Brain pericyte (primary cell): ENCODE results near the gene ITPK1.

Source experiments
- DNase-seq: peaks from one replicate; pipeline ENCODE4 v3.0.0-alpha.2; 2012; ENCODE audit warnings: low read depth, low spot score

ITPK1 gene

DNA sequence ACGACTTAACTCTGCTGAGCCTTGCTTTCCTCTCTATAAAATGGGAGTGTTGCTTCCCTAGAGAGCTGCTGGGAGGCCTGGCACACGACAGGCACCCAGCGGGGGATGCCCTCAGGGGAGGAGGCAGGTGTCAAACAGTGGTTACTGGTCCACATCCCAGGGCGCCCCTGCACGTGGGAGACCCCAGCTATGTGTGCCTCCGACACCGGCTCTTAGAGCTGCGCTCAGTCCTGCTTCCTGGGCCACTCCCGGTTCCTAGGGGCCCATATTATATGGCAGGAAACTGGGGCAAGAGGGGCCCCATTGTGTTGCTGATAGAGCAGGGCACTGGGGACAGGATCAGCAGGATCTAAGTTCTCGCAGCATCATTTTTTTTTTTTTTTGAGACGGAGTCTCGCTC lies 145.5 kb downstream of the ITPK1 start:
- no peak for DNase-seq

DNA sequence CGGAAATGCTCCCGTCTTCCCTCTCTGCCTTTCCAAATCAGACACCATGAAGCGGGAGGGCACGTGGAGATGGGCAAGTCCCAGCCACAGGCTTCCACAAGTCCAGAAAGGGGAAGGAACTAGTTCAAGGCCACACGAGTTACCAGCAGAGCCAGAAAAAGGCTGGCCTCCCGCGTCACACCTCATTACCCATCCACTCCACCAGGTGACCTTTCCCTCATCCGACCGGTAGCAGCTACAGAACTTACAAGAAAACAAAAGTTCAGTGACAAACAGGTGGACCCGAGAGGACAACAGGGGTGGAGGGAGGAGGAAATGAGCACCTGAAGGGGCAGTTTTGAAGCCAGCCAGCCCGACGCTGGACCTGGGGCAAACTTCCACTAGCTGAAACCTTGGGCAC lies 145.9 kb downstream of the ITPK1 start:
- DNase-seq: no peak

DNA sequence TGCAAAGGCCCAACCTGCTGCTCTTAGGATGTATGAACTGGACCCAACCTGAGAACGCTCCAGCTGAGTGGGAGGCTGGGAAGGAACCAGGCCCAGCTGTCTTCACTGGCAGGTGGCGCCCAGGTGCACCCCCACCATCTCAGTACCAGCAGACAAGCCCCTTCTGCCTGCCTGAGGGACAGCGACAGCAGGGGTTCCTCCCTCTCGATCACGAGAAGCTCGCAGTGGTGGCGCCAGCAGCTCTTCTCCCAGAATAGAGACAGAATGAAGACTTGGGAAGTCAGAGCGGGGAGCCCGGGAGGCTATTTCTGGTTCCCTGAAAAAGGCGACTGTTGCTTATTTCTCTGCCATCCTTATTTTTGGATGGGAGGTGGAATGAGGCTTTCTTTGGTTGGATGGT lies 146.3 kb downstream of the ITPK1 start:
- DNase-seq: no peak

DNA sequence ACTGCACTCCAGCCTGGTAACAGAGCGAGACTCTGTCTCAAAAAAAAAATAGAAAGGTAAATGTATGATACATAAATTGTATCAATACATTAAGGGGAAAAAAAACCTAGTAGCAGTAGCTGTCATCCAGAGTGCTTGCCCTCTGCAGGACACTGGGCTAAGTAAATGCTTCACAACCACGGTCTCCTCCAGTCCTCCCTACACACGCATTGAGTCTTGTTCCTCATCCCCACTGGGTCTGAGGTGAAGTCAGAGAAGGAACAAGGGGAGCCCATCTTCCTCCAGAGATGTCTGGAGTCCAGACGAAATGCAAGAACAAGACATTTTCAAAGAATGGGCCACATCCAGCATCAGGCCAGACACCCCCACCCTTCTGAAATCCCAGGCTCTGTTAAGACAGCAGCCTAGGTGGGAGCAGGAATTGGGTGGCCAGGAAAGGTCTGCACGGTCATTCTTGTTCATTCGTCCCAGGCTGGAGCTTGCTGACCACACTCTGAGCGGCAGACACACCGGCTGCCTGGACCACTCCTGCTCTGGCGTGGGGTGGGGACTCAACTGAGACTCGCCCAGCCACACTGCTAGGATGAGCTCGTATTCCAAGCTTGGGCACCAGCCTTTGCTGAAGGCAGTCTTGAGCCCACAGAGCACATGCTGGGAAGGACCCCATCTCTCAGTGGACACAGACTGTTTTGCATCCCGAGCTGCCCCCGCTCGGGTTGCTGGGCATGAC lies 147.3 kb downstream of the ITPK1 start:
- no peak for DNase-seq

DNA sequence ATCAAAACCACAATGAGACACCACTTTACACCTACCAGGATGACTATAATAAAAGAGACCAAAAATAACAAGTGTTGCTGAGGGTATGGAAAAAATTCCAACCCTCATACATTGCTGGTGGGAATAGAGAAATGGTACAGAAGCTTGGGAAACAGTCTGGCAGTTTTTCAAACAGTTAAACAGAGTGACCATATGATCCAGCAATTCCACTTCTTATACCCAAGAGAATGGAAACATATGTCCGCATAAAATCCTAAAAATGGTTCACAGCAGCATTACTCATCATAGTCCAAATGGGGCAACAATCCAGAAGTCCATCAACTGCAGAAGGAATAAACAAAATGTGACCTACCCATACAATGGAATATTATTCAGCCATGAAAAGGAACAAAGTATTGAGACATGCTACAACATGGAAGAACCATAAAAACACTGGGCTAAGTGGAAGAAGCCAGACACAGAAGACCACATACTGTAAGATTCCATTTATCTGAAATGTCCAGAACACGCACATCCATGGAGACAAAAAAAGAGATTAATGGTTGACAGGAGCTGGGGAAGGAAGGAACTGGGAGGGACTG lies 148.3 kb downstream of the ITPK1 start:
- no peak for DNase-seq

DNA sequence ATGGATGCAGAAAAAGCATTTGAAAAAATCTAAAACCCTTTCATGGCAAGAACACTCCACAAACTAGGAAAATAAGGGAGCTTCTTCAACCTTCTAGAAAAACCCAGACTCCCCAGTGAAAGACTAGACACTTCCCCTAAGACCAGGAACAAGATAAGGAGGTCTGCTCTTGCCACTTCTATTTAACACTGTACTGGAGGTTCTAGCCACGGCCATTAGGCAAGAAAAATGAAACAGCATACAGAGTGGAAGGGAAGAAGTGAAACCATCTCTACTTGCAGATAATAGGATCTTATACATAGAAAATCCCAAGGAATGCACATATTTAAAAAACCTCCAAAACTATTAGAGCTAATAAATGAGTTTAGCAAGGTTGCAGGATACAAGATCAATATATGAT lies 150.4 kb downstream of the ITPK1 start:
- no peak for DNase-seq

DNA sequence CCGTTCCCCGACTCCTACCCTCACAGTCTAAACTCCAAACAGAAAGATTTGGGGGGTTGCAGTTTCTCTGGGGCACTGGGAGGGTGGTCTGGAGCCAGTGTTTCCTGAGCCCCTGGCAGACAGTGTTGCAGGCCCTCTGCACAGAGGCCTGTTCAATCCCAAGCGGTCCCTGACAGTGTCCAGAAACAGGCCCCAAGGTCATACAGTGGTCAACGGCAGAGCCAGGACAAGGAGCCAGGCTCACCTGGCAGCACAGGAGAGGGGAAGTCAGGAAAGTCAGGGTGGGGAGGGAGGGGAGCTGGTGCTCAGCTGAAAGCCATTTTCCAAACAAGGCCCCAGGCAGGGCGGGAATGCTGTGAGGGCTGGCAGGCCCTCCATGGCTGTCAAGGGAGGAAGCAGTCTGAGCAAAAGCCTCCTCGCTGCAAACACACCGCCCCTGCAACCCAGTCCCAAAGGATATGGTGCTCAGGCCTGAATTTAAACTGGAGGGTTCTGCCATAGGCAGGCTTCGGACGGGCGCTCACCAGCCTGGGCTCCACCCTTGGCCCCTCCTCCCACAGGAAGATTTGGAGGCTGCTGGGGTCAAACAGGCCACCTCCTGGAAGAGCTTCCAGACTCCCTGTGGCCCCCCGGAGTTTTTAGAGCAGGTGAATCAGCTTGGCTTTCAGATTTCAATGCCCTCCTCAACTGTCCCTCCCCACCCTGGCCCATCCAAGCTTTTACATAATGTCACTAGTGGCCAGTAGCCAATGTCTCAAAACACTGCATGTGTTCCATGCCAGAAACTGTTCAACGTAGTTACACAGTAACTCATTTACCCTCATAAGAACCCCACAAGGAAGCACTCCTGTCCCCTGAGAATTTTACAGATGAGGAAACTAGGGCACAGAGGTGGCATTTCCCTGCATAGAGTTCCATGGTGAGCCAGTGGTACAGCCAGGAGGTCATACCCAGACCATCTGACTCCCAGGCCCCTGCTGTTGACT lies 151.3 kb downstream of the ITPK1 start:
- no peak for DNase-seq

DNA sequence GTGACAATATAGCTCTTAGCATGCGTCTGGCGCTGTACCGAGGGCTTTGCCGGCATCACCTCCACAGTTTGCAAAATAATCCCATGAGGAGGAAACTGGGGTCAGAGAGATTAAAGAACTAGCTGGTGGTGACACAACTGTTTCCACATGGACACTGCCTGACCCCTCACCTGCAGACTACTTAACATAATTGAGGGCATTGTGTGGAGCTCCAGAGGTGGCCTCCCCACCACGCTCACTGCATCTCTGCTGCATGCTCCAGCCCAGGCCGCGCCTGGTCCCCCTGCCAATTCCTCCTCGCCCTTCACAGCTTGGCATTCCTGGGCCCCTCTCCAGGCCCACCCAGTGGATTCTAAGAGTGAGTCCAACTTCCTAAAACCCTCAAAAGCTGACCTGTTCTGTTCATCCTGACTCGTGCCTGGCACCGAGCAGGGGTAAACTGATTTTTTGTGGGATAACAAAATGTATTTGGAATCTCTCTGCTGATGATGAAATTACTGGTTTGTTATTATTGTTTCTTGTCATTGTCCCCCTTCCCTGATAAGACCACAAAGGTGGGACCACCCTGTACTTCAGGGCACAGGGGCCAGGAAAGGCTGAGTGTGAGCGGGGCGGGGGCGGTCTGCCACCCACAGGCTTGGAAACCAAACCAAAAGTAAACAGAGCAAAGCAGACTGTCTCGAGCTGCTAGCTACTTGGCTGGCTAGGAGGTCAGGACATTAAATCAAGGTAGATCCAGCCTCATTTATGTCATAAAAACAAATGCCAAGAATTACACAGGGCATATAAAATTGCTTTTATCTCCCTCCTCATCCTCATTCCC lies 152.2 kb downstream of the ITPK1 start:
- DNase-seq: no peak

DNA sequence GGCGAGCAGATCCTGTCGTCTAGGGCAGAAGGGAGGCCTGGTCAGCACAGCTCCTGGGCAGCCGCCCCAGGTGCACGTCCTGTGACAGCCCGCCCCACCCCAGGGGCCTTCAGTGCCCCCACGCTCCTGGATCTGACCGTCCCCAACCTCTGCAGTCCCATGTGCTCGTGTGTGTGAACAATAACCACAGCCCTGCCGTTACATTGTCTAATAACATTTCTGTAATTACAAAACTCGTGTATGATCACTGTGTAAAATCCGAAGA lies 153.0 kb downstream of the ITPK1 start:
- no peak for DNase-seq

DNA sequence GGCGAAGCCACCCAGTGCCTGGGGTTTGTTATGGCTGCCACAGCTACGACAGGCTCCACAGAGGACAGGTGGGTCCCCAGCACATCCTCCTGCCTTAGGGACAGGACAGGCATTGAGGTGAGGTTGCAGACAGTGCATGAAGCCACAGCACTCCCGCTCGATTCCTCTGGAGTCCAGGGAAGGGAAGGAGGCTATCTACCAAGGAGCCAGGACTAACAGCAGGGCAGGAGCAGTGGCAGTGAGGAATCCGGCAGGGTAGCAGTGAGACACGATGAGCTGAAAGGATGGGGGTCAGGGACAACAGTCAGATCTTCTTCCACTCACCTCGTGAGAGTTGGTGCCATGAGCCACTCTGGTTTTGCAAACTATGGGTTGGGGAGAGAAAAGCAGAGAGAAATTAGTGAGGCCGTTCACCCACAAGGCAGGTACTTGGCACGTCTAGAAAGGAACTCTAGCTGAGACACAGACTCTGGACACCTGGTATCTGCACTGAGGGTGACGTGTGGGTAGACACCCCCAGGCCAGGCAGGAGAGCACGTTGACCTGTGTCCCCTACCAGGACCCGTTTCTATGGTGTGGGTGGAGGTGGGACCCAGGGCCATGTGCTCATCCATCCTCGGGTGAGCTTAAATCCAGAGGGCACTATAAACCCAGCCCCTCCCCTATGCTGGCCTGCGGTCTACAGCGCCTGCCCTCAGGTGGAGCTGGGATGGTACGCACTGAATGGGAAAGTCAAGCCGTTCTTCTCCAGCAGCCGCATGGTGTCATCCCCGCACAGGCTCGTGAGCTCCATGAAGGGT lies 153.5 kb downstream of the ITPK1 start:
- no peak for DNase-seq

DNA sequence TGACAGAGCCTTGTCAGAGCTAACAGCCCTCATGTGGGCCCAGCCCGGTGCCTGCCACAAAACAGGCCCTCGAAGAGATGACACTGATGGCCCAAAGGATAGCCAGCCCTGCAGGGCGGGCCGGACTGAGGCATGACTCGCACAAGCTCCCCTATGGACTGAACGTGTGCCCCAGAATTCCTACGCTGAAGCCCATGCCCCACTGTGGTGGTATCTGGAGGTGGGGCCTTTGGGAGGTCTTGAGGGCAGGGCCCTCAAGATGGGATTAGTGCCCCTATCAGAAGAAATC lies 154.2 kb downstream of the ITPK1 start:
- DNase-seq: no peak

DNA sequence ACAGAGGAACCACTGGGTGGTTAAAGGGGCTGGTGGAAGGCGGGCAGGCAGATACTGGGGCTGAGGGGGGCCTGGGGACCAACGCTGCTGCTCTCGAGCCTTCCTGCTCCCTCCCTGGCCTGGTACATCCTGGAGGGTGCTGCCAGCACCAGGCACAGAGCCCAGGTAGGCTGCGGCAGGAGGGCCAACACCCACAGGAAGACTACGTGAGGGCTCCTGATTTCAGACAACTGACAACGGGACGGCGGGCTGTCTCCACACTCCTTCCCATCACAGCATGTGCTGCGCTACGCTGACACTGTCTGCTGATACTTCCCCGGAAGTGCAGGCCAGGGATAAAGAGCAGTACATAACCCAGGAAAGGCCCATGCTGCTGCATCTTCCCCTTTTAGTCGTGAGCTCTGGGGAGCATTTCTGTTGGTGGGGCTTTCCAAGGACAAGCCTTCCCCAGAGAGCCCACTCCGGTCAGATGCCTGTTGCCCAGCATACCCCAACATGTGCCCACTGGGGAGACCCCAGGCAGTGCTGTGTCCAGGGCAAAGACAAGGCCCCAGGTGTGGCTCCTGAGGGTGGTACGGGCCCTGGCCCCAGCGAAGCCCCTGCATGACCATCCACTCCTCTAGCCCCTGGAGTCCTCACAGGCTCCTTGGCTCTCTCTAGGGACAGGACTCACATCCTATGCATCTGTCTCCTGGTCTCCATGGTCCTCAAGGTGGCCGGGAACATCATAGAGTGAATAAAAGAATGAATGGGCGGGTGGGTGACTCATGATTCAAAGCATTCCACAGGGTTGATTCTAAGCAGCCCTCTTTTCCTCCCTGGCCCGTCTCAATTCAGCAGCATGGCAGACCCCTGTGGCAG lies 154.8 kb downstream of the ITPK1 start:
- DNase-seq: no peak

DNA sequence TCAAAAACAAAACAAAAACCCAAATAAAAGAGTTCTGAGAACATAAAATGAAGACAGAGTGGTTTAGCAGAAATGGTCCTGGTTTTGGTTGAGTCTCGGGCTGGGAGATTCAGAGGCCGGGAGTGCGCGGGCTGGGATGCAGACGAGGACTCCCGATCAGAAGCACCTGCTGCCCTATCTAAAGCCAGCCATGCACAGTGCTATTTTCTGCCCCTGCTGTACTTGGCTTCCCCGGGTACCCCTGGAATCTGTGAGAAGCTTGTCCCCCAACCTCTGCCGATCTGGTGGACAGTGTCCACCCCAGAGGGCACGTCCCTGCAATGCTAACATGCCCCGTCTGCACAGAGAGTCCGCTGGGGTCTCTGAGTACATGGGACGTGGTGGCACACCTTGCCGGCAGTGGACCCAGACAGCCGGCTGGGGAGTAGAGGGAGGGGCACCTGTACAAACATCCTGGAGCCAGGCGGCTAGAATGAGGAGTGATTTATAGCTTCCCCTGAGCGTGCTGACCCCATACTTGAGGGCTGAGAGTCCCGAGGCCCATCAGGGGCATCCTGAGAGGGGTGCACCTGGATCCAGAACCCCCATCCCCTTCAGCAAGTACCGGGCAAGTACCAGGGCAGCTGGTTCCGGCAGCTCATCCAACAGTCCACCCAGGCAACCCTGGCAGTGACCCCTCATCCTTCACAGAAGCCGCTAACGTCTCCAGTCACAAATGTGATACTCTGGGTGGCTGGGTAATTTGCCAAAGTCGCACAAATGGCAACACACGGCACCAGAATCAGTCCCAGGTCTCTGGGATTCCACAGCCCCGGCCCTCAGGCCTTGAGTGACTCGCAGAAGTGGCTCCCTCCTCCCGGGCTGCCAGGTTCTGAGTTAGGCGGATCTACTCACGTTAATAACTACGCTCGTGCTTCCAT lies 155.7 kb downstream of the ITPK1 start:
- no peak for DNase-seq

DNA sequence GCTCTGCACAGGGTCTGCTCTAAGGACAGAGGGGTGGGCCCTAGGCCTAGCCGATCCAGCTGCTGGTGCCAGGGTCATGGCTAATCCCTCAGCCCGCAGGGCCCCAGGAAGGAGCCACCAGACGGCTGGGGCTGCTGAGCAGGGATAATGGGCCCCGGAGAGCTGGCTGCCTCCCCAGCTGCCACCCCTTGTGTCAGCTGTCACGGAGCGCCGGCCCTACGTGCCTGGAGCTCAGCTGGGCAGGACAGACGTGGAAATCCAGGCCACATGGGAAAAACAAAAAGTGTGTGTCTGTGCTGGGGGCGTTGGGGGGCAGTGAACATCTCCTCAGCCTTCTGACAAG lies 156.6 kb downstream of the ITPK1 start:
- no peak for DNase-seq

DNA sequence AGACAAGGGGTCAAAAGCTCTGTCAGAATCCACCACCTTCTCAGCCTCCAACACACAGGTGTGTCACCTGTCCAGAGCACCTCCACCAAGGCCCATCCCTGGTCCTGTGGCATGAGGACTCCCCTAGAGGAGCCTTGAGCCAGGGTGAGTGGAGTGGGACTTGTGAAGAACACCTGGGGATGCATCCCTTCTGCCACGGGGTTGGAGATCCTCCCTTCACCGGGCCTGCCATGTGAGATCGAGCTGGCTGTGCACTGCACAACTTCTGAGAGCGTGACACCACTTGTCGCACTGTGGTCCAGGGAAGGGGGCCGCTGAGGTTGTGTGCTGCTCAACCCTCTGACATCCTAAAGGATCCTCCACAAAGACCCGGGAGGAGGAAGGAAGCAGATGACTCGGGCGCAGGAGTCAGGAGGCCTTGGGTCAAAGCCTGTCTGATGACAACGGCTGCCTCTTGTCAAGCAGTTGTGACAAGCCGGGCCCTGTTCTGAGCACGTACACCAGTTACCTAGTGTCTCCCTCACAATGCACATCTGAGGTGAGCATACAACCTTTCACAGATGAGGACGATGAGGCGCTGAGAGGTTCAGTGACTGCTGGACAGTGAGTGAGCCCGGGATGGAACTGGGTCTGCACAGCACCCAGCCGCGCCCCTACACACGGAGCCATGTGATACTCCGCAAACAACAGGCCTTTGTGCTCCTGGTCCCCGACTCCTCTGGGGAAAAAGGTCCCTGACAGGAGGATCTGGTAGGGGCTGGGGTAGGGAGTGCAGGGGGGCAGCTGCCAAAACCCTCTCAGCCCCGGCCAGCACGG lies 157.1 kb downstream of the ITPK1 start:
- DNase-seq: no peak

DNA sequence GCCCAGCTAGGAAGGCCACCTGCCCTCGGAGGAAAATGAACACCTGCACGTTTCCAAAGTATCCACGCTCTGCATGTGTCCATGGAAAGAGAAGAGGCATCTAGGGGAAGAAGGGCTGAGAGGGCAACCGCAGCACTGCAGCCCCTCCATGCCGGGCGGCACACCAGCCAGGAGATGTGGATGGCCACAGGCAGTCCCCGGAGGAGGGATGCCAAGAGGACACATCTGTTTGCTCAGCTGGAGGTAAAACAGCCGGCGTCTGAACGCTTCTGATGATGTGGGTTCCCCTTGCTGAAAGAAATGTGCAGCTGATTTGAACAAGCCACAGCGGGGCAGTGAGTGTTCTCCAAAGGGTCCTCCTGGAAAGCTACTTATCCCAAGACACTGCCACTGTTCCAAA lies 158.8 kb downstream of the ITPK1 start:
- DNase-seq: no peak

DNA sequence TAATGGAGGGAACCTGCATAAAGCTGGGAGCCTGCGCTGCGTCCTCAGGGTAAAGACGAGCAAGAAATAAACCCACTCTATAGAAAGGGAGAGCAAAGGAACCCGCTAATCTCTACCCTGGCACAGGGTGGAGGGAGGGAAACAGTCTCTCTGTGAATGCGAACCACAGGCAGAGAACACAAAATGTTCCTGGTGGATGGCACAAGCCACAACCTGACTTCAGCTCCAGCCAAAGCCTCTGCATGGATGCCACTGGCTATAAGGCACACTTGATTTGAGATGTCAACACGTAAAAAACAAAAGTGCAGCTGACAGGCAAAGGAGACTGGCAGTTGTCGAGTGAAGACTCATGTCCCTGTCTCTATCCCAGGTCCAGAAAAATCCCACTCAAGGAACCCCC lies 160.3 kb downstream of the ITPK1 start:
- no peak for DNase-seq

DNA sequence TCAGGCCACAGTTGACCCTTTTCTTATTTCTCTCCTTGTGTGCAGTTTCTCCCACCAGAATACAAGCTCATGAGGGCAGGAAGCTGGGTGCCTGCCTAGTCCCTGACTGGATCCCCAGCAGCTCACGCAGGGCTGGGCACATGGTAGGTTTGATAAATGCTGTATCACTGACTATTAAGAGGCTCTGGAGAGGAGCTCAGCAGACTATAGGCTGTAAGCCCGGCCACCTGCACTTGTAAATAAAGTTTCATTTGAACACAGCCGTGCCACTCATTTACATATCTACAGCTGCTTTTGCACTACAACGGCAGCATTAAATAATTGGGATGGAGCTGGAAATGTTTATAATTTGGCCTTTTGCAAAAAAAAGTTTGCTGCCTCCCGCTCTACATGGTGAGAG lies 160.8 kb downstream of the ITPK1 start:
- no peak for DNase-seq

DNA sequence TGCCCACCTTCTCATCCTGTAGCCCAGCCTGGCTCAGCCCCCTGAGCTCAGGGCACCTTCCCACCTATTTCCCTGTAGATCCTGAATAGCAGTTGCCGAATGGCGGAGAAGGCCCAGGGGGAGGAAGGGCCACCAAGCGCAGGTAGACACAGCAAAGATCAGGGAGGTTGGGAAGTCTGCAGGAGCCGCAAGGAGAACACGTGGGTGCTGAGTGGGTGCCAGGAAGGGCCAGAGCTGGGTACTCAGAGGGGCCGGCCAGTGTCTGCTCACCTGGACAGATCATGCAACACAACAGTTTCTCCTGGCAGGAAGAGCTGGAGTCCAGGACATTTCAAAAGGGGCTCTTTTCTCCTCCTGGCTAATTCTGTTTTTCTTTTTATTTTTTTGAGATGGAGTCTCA lies 162.2 kb downstream of the ITPK1 start:
- no peak for DNase-seq
